HEK293 (cell line): ENCODE data around the gene DCTN3.

Source experiments
- CTCF ChIP-seq: fragments of 450-650 bp; formaldehyde crosslinking; IDR thresholded peaks from 2 replicates; pipeline ENCODE4 v1.5.1; 2016; ENCODE audit warnings: missing biosample characterization, missing genetic modification characterization
- FEZF1 ChIP-seq: fragments of 450-650 bp; formaldehyde crosslinking; IDR thresholded peaks from 2 replicates; pipeline ENCODE4 v1.5.1; 2016; ENCODE audit warnings: missing biosample characterization, missing genetic modification characterization
- SCRT1 ChIP-seq: fragments of 450-650 bp; formaldehyde crosslinking; IDR thresholded peaks from 2 replicates; pipeline ENCODE4 v1.5.1; 2016; ENCODE audit warnings: missing biosample characterization, missing genetic modification characterization, borderline replicate concordance
- ZBTB26 ChIP-seq: fragments of 450-650 bp; formaldehyde crosslinking; optimal IDR thresholded peaks from 2 replicates; pipeline ENCODE3; 2016; ENCODE audit warnings: missing biosample characterization, mild to moderate bottlenecking, missing genetic modification characterization
- ZNF121 ChIP-seq: fragments of 450-650 bp; formaldehyde crosslinking; IDR thresholded peaks from 2 replicates; pipeline ENCODE4 v1.5.1; 2016; ENCODE audit warnings: missing biosample characterization, missing genetic modification characterization
- ZNF48 ChIP-seq: fragments of 450-650 bp; formaldehyde crosslinking; IDR thresholded peaks from 2 replicates; pipeline ENCODE4 v1.5.1; 2016; ENCODE audit warnings: missing biosample characterization, missing genetic modification characterization
- ZNF654 ChIP-seq: fragments of 450-650 bp; formaldehyde crosslinking; IDR thresholded peaks from 2 replicates; pipeline ENCODE4 v1.5.1; 2016; ENCODE audit warnings: low read depth, missing biosample characterization, missing genetic modification characterization
- ZNF792 ChIP-seq: fragments of 450-650 bp; formaldehyde crosslinking; IDR thresholded peaks from 2 replicates; pipeline ENCODE4 v1.5.1; 2016; ENCODE audit warnings: missing biosample characterization, missing genetic modification characterization

DNA sequence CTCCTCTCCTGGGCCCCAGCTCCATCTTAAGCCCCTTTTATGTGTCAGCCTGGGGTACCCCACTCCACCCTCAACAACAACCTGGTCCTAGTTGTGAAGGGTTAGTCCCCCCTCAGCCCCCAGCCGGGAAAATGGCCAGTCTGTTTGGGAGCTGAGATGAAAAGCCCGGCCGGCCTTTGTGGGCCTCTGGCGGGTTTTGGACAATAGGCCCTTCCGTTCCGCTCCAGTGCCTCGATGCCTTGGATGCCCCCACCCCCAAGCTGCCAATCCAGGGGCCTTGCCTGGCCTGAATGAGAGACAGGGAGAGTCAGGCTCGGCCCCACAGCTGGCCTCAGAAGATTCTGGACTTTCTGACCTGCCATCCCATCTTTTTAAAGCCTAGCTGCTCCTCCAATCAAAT, 39.9 kb downstream of the DCTN3 start:
- TF ChIP-seq ZNF121 (tag by site-specific recombination), result no peak
- no peak for TF ChIP-seq CTCF (tag by site-specific recombination)
- no peak for TF ChIP-seq ZNF792
- no peak for TF ChIP-seq ZBTB26
- no peak for TF ChIP-seq FEZF1 (tag by site-specific recombination)
- no peak for TF ChIP-seq ZNF654 (tag by site-specific recombination)
- TF ChIP-seq SCRT1, result no peak
- no peak for TF ChIP-seq ZNF48 (tag by site-specific recombination)
